GM21360 (cell line): ENCODE results near the gene CDS2.

Experiments
- ATAC-seq: cut with Tn5 transposase; IDR thresholded peaks from one replicate; pipeline ENCODE4 v1.9.1; 2021; ENCODE audit warnings: mild to moderate bottlenecking, moderate library complexity; ENCODE audit not compliant: unreplicated experiment

CDS2 gene

GRCh38 chr20:5118220-5119142 is 8.3 kb upstream of the CDS2 start:
- ATAC-seq = no peak

- ATAC-seq = no peak
Measured at GRCh38 chr20:5119143-5119434, 7.7 kb upstream of the CDS2 start.

- peak; percentile 93 for ATAC-seq
Measured at GRCh38 chr20:5119435-5120184, 7.2 kb upstream of the CDS2 start, which contains the start of gene PCNA. Gene PCNA (minus strand): TSS chr20:5119958. CDS start chr20:5119798, 160 bp downstream.

GRCh38 chr20:5120185-5120476 is 6.7 kb upstream of the CDS2 start:
- no peak for ATAC-seq

GRCh38 chr20:5122873-5123260 is 3.9 kb upstream of the CDS2 start:
- no peak for ATAC-seq

DNA sequence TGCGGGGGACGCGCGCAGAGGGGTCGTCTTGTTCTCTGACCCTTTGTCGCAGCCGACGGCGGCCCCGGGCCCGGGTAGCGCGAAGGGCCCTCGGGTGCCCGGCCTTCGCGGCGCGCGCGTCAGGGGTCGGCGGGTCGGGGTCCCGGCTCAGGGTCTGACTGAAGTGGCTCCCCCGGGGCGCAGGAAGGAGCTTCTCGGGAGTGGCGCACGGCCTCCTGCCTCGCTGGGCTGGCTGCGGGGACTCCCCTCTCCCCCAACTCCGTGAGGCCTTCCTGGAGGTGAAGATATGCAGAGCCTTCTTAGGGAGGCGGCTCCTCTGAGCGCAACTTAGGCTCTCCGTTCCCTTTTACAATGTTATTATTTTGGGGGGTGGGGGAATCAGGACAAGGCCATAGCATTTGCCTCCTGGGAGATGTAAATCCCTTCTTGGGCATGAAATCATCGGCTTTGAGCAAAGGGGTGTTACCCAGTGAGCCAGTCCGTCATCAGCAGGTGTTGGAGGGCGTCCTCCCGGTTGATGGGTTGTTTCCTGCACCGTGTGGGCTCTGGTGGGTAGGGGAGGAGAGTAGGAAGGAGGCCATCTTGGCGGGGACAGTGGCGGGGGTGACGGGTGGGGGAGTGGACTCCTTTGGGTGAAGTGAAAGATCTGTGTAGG is 523 bp downstream of the CDS2 start:
- peak; percentile 41 for ATAC-seq

DNA sequence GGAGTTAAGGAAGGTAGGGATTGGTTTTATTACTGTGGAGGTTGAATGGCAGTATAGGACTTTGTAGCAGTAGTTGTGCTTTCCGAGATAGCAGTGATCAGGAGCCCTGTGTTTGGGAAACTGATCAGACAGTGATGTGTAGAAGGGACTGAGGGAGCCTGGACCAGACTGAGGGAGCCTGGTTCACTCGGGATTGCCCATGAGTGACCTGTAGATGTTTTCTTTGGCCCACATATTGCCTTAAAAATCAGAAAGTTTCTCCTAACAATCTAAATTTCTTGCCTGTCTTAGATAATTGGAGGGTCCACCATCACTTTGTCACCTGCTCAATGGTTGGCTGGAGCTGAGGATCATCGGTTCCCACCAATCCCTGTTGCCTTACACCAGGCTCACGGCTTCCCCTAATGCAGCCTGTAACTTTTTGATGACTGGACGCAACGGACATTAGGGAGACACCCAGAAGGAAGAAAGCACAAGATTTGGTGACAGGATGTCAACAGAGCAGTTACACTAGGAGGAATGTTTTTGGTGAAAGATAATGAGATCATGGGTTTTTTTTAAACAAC is 1.1 kb downstream of the CDS2 start:
- no peak for ATAC-seq

DNA sequence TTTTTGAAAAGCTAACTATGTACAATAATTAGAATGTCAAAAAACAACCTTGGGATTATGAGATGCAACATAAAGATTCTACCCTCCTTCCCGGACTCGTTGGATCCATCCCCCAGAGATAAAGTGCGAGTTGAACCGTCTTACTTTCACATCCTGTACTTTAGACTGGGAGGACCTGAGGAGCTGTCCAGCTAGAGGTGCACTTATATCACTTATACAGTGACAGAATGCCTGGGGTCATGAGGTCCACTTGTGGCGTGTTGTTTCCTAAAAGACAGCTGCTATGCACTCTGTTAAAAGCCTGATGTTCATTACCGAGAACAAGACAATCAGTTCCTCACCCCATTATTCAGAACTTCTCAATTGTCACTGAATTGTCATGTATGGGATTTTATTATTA is 2.1 kb downstream of the CDS2 start:
- no peak for ATAC-seq

- no peak for ATAC-seq
Measured at GRCh38 chr20:5131502-5131901, 4.7 kb downstream of the CDS2 start.

DNA sequence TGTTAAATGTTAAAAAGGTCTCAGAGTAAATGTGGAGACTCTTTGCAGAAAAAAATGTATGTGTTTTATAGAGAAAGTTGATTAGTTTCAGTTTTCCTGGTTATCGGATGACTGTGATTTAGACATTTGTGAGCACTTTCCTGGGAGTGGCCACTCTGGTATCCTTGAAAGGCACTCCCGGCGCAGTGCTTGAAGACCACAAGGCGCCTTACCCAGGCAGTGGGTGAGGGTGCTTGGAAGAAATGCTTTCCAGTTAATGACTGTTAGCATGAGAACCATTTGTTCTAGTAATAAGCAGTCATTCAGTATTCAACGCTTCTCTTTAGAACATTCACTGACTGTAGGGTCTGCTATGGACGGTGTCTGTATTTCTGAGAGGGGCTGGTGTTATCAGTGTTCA is 7.2 kb downstream of the CDS2 start:
- ATAC-seq = no peak

DNA sequence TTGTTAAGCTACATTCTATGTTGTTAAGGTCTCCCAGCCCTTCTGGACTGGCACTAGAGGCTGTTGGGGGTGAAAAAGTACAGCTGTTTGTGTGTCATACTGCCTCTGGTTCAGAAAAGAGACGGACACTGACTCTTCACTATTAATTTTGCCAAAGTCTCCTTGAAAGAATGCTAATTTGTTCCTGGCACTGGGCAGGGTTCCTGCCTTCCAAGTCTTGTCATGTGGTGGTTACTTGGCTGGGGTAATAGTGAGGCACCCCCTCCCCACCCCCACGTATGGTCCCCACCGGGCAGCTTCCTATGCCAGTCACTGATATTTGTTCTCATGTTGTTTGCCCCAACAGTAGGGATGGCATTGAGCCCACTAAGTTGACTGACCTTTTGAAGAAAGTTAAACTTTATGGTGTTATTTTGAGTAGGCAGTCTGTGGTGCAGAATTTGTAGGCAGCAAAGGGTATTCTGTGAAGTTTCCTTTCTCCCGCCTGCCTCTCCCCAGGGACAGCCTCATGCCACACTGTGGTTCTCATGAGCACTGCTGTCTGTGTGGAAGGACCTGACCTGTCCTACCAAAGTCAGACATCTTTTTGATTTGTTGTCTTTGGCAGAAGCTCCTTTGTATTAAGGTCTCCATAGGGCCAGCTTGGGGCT is 8.7 kb downstream of the CDS2 start:
- no peak for ATAC-seq

- ATAC-seq = no peak
Measured at GRCh38 chr20:5136096-5136495, 9.3 kb downstream of the CDS2 start.

DNA sequence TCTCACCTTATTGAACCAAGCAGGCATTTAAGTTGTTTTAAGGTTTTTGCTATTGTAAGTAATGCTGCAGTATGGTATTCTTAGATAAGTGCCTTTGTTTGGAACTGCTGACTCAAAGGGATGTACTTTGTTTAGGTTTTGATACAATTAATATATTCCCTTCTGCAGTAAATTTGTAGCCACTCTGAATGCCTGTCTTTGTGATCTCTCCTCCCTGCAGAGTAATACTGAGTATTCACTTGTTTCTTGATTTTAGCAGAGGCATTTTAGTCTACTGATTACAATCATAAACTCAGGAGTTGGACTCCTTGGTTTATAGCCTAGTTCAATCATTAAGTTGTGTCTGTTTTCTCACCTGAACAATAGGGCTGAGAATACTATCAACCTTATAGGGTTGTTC is 13.4 kb downstream of the CDS2 start:
- no peak for ATAC-seq

- ATAC-seq = no peak
Measured at GRCh38 chr20:5141615-5142014, 14.8 kb downstream of the CDS2 start.

DNA sequence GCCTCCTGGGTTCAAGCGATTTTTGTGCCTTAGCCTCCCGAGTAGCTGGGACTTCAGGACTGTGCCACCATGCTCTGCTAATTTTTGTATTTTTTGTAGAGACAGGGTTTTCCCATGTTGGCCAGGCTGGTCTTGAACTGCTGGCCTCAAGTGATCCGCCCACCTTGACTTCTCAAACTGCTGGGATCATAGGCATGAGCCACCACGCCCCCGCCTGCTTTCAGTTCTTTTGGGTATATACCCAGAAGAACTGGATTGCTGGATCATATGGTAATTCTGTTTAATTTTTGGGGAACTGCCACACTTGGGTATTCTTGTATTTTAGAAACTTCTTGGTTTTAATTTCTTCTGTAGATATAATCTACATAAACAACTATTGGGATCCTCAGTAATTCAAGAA is 17.0 kb downstream of the CDS2 start:
- no peak for ATAC-seq

DNA sequence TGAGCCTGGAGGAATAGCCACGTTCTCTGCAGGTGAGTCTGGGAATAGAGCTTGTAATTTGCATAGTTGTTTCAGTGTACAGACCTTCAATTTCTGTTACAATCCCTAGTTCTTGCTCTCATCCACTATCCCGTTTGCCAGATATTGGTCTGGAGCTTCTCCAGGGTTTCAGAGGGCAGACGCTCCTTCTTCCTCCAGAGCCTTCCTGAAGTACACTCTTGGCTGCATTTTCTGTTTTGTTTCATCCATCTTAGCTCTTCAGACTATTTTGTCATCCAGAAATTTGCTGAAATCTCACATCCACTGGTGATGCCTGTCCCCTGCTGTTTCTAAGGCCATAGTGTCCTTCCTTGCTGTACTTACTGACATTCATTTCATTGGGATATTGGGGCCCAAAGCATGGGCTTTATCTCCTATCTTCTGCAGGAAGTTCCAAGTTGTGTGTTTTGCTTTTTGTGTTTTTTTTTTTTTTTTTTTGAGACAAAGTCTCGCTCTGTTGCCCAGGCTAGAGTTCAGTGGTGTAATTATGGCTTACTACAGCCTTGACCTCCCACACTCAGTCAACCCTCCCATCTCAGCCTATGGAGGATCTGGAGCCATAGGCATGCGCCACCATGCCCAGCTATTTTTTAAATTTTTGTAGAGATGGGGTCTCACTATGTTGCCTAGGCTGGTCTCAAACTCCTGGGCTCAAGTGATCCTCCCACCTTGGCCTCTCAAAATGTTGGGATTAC is 18.7 kb downstream of the CDS2 start:
- no peak for ATAC-seq

DNA sequence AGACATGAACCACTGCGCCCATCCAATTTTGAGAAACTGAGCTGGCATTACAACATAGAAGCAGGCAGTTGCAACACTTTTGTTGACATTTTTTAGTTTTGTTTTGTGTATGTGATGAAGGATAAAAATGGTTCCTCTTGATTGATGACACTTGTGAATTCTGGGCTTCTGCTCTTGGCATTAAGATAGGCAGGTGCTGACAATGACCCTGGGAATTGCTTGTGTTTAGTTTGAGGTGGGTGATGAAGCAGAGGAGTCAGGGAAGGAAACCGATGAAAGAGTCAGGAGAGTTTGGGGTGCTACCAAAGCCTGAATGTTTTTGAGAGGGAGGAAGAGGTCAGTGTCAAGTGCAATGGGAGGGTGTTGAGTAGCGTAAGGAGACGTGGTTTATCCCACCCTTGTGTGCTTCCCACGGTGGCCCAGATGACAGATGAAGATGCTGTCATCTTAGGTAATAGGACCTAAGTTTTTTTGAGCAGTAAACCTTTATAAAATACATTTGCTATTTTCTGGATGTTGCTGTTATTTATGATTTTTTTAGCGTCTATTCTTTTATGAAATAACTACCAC is 19.4 kb downstream of the CDS2 start:
- no peak for ATAC-seq

- ATAC-seq = no peak
Measured at GRCh38 chr20:5146871-5147592, 20.2 kb downstream of the CDS2 start.

DNA sequence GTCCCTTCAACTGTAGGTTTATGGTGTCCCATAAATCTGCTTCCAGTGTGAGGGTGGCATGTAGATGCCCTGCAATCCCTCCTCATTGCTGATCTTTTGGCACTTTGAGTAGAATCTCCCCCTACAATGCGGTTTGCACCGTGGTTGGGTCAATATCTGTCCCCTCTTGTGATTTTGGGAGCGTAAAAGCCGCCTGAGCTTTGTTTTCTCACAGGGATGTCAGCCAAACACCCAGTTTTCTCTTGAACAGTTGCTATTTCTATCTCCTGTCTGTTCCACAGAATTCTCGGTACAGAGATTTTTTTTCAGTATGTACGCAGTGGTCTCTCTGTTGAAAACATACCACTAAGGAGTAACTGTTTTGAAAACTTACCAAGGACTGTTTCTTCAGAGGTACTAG is 21.8 kb downstream of the CDS2 start:
- no peak for ATAC-seq

- no peak for ATAC-seq
Measured at GRCh38 chr20:5149892-5150225, 23.1 kb downstream of the CDS2 start.
